Vagina (tissue), 2 donors: ENCODE data around the gene FOXO1.

Experiments
- CTCF ChIP-seq, 3 experiments: fragments of 450-650 bp in 2 of 3; fragments of 200-600 bp in 1 of 3; sonication (generic) in 1 of 3; IDR thresholded peaks; one replicate each; pipeline ENCODE4 v1.5.1; 2017 to 2019; ENCODE audit warnings: antibody characterized with exemption in 3 of 3, mild to moderate bottlenecking in 2 of 3, moderate library complexity in 2 of 3
- POLR2A ChIP-seq, 2 donors: fragments of 450-650 bp; IDR thresholded peaks; one replicate each; pipeline ENCODE4 v1.6.1; 2017; ENCODE audit warnings: antibody characterized with exemption in 2 of 2, mild to moderate bottlenecking in 2 of 2, moderate library complexity in 2 of 2
- POLR2AphosphoS5 ChIP-seq, 2 donors: sonication (generic); formaldehyde crosslinking; IDR thresholded peaks; one replicate each; pipeline ENCODE4 v1.9.0; 2017; ENCODE audit warnings: antibody characterized with exemption in 2 of 2, mild to moderate bottlenecking in 2 of 2, low read depth in 1 of 2; ENCODE audit not compliant: insufficient read depth in 1 of 2

- TF ChIP-seq CTCF (IDR thresholded peaks at IDR 0.05): no peak
- TF ChIP-seq POLR2A (IDR thresholded peaks at IDR 0.05): no peak
- no peak for TF ChIP-seq POLR2AphosphoS5 (IDR thresholded peaks at IDR 0.05; ENCODE audit: insufficient read depth in 1 of 2, low read depth in 1 of 2)
Observed at GRCh38 chr13:40640202-40640601, 26.2 kb downstream of the FOXO1 start.
